ENCODE data around the gene MAIP1.

DNA sequence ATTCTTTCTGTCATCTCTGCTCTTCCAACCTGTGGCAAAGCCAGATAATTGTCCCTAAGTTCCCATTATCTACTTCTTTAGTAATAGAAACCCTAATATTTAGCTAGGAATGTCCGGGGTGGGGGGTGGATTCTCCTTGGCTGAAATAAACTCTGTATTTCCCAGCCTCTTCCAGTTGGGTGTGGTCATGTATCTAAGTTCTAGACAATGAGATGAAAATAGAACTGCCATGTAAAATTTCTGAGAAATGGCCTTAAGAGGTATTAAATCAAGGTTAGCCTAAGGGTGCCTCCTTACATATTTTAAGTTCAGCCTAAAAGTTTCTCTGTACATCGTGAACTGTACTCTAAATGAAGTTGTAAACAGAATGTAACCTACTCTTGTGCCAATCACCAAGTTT lies 39.5 kb downstream of the MAIP1 start:
- no peak for TF ChIP-seq TAF1 (IDR thresholded peaks at IDR 0.05; ENCODE audit: borderline replicate concordance, low read depth, low read length)
- TF ChIP-seq POLR2AphosphoS5 (IDR thresholded peaks at IDR 0.05; ENCODE audit: low read depth, low read length), result no peak

All from GM12892 (cell line).